HG03342 (cell line): Measurements from ENCODE around the gene PLA2G2D.

Experiments
- ATAC-seq: cut with Tn5 transposase; IDR thresholded peaks from one replicate; pipeline ENCODE4 v1.9.1; 2021; ENCODE audit warnings: mild to moderate bottlenecking, moderate library complexity; ENCODE audit not compliant: unreplicated experiment

Gene PLA2G2D

GRCh38 chr1:20089328-20090077 is 29.8 kb downstream of the PLA2G2D start:
- no peak for ATAC-seq

- no peak for ATAC-seq
Measured at GRCh38 chr1:20087668-20088067, 31.7 kb downstream of the PLA2G2D start.

- ATAC-seq: no peak
Measured at GRCh38 chr1:20086800-20087199, 32.5 kb downstream of the PLA2G2D start.

- no peak for ATAC-seq
Measured at GRCh38 chr1:20083178-20083944, 36.0 kb downstream of the PLA2G2D start.

GRCh38 chr1:20082772-20083171 is 36.6 kb downstream of the PLA2G2D start:
- ATAC-seq: no peak

GRCh38 chr1:20081353-20081810 is 38.0 kb downstream of the PLA2G2D start:
- ATAC-seq: no peak

- ATAC-seq: no peak
Measured at GRCh38 chr1:20080441-20081352, 38.6 kb downstream of the PLA2G2D start.

GRCh38 chr1:20079661-20080305 is 39.6 kb downstream of the PLA2G2D start:
- no peak for ATAC-seq

- ATAC-seq: no peak
Measured at GRCh38 chr1:20078711-20079110, 40.6 kb downstream of the PLA2G2D start.

- peak; percentile 59 for ATAC-seq
Measured at GRCh38 chr1:20078171-20078651, 41.1 kb downstream of the PLA2G2D start.

- no peak for ATAC-seq
Measured at GRCh38 chr1:20076710-20077461, 42.5 kb downstream of the PLA2G2D start.

GRCh38 chr1:20076223-20076622 is 43.1 kb downstream of the PLA2G2D start:
- ATAC-seq: no peak

GRCh38 chr1:20075345-20075744 is 44.0 kb downstream of the PLA2G2D start:
- ATAC-seq: no peak

GRCh38 chr1:20074725-20075171 is 44.6 kb downstream of the PLA2G2D start:
- ATAC-seq: no peak

- no peak for ATAC-seq
Measured at GRCh38 chr1:20074055-20074724, 45.1 kb downstream of the PLA2G2D start.

GRCh38 chr1:20073256-20073655 is 46.1 kb downstream of the PLA2G2D start:
- ATAC-seq: no peak

- ATAC-seq: no peak
Measured at GRCh38 chr1:20072771-20073170, 46.6 kb downstream of the PLA2G2D start.

- ATAC-seq: no peak
Measured at GRCh38 chr1:20071416-20071815, 47.9 kb downstream of the PLA2G2D start.

- ATAC-seq: no peak
Measured at GRCh38 chr1:20070357-20070756, 49.0 kb downstream of the PLA2G2D start.
